K562 (cell line): ENCODE measurements around the gene SYMPK. TPM values are rescaled to one million over a fixed set of nuclear protein-coding genes. Genes with fewer than 3 reads are reported as not detected.

Experiments used
- ARHGAP35 ChIP-seq: fragments of 450-650 bp; IDR thresholded peaks from 2 replicates; pipeline ENCODE4 v1.6.1; 2018; ENCODE audit not compliant: partially characterized antibody
- ARNT ChIP-seq, 2 experiments: fragments of 450-650 bp; IDR thresholded peaks; 2 replicates each; pipeline ENCODE4 v1.6.1; 2016; ENCODE audit warnings: mild to moderate bottlenecking in 1 of 2
- CBFA2T3 ChIP-seq: fragments of 450-650 bp; IDR thresholded peaks from 2 replicates; pipeline ENCODE4 v1.6.1; 2017
- CBX1 ChIP-seq: sonication (generic); IDR thresholded peaks from 2 replicates; pipeline ENCODE4 v1.6.1; 2016; ENCODE audit warnings: antibody characterized with exemption, low read depth, mild to moderate bottlenecking
- DPF2 ChIP-seq: fragments of 450-650 bp; IDR thresholded peaks from 2 replicates; pipeline ENCODE4 v1.6.1; 2016
- FOXP4 ChIP-seq: sonication (generic); formaldehyde crosslinking; IDR thresholded peaks from 2 replicates; pipeline ENCODE4 v1.8.0; 2022; ENCODE audit warnings: mild to moderate bottlenecking, missing genetic modification reagents, borderline replicate concordance
- GATA2 ChIP-seq: sonication (generic); formaldehyde crosslinking; IDR thresholded peaks from 2 replicates; pipeline ENCODE4 v1.4.0; 2020; ENCODE audit warnings: mild to moderate bottlenecking, missing genetic modification reagents
- L3MBTL2 ChIP-seq: fragments of 450-650 bp; IDR thresholded peaks from 2 replicates; pipeline ENCODE4 v1.6.1; 2016; ENCODE audit warnings: mild to moderate bottlenecking, moderate library complexity
- MTA1 ChIP-seq: fragments of 450-650 bp; IDR thresholded peaks from 2 replicates; pipeline ENCODE4 v1.6.1; 2017; ENCODE audit warnings: borderline replicate concordance
- POLR2AphosphoS5 ChIP-seq: IDR thresholded peaks from 2 replicates; pipeline ENCODE4 v1.6.1; 2011; ENCODE audit warnings: mild to moderate bottlenecking, low read depth, low read length, moderate library complexity; ENCODE audit not compliant: control insufficient read depth, insufficient read depth
- RBFOX2 ChIP-seq: fragments of 200-400 bp; formaldehyde crosslinking; IDR thresholded peaks from 2 replicates; pipeline ENCODE4 v1.6.1; 2017; ENCODE audit warnings: low read depth, mild to moderate bottlenecking, low read length, moderate library complexity
- SMARCE1 ChIP-seq: fragments of 450-650 bp; IDR thresholded peaks from 2 replicates; pipeline ENCODE4 v1.7.1; 2016; ENCODE audit warnings: mild to moderate bottlenecking
- SUPT5H ChIP-seq: fragments of 450-650 bp; IDR thresholded peaks from 2 replicates; pipeline ENCODE4 v1.6.1; 2016
- TAL1 ChIP-seq: fragments of 450-650 bp; IDR thresholded peaks from 2 replicates; pipeline ENCODE4 v1.6.1; 2016; ENCODE audit warnings: mild to moderate bottlenecking
- TCFL5 ChIP-seq: fragments of 250-450 bp; sonication (Bioruptor Pico); conservative IDR thresholded peaks from 2 replicates; pipeline ENCODE4 v1.6.1; 2021; ENCODE audit warnings: mild to moderate bottlenecking, moderate library complexity, matching md5 sums
- ZBTB5 ChIP-seq: fragments of 450-650 bp; IDR thresholded peaks from 2 replicates; pipeline ENCODE4 v1.6.1; 2017; ENCODE audit warnings: antibody characterized with exemption
- ZNF146 ChIP-seq: IDR thresholded peaks from one replicate; pipeline ENCODE4 v1.6.1; 2018; ENCODE audit warnings: missing compliant biosample characterization; ENCODE audit not compliant: unreplicated experiment
- ZNF175 ChIP-seq: fragments of 200-800 bp; sonication (Bioruptor generic); IDR thresholded peaks from 2 replicates; pipeline ENCODE4 v1.6.1; 2016; ENCODE audit warnings: low read depth, mild to moderate bottlenecking, missing genetic modification characterization, missing compliant biosample characterization
- ZNF347 ChIP-seq: fragments of 450-650 bp; formaldehyde crosslinking; IDR thresholded peaks from 2 replicates; pipeline ENCODE4 v1.4.0; 2020; ENCODE audit warnings: low read depth, mild to moderate bottlenecking, moderate library complexity
- ZNF77 ChIP-seq: fragments of 250-450 bp; sonication (Bioruptor Pico); IDR thresholded peaks from 2 replicates; pipeline ENCODE4 v1.5.0; 2020
- polyA plus RNA-seq, 8 experiments: library from polyadenylated mRNA; depleted of rRNA in 4 of 8; stranded (reverse) in 5 of 8; unstranded in 3 of 8; fragments of >200 nt; fragmentation: Nextera tagmentation in 2 of 8; fragmentation: Illumina TruSeq in 1 of 8; extraction: Ambion mirVana in 2 of 8; extraction: Trizol in 1 of 8; gene quantifications; 2 replicates each; pipeline versions ENCODE4 v1.2.1 to v1.2.3, GENCODE V29; 2011 to 2014; ENCODE audit warnings: inconsistent platforms in 1 of 8, missing spikeins in 1 of 8
- total RNA-seq, 7 experiments: library from RNA; depleted of rRNA in 6 of 7; stranded (reverse); fragments of >200 nt in 6 of 7; fragmentation: Illumina TruSeq in 2 of 7; extraction: Trizol in 2 of 7; gene quantifications; 2 replicates each; pipeline versions ENCODE4 v1.2.1 to v1.2.3, GENCODE V29; 2011 to 2021; ENCODE audit warnings: low replicate concordance in 1 of 7
- TF ChIP-seq, protein P1 (sequence below), 2 experiments: fragments of 200-800 bp in 1 of 2; sonication (Bioruptor generic) in 1 of 2; sonication (generic) in 1 of 2; formaldehyde crosslinking in 1 of 2; IDR thresholded peaks in 1 of 2; conservative IDR thresholded peaks in 1 of 2; 2 replicates each; pipeline versions ENCODE4 v1.5.0 to v1.6.1; 2016 to 2020; ENCODE audit warnings: missing compliant biosample characterization in 1 of 2, missing genetic modification characterization in 1 of 2, missing genetic modification reagents in 1 of 2
- TF ChIP-seq, protein P2 (sequence below): sonication (generic); formaldehyde crosslinking; IDR thresholded peaks from 2 replicates; pipeline ENCODE4 v1.9.0; 2022; ENCODE audit warnings: mild to moderate bottlenecking, missing genetic modification reagents
- TF ChIP-seq, protein P3 (sequence below): fragments of 450-650 bp; formaldehyde crosslinking; IDR thresholded peaks from 2 replicates; pipeline ENCODE4 v1.4.0; 2020; ENCODE audit warnings: mild to moderate bottlenecking, moderate library complexity

Gene SYMPK
- total and polyA plus RNA-seq, 9 of the 15 experiments (the other 6 are each of a cell fraction or from before 2014, with no cell fraction given) = 0.73 to 95.5 (median 58.4) TPM

GRCh38 chr19:45889210-45889885, 26.4 kb upstream of the SYMPK start (continued):
- TF ChIP-seq RBFOX2 (no peak), DPF2 (peak; percentile 77), TCFL5 (CRISPR knock-in tag) (no peak), MTA1 (no peak), ARNT (IDR thresholded peaks at IDR 0.05) (no peak), FOXP4 (no peak), SUPT5H (no peak), ZNF146 (CRISPR knock-in tag) (no peak), ZBTB5 (peak; percentile 30; the same call in 1 of the 2 replicates), TAL1 (peak; percentile 77), ZNF175 (CRISPR knock-in tag) (no peak), ZNF347 (CRISPR knock-in tag) (no peak), POLR2AphosphoS5 (peak; percentile 72), ARHGAP35 (no peak), SMARCE1 (peak; percentile 22; the same call in 1 of the 2 replicates), GATA2 (CRISPR knock-in tag) (peak; percentile 37; the same call in 1 of the 2 replicates), CBX1 (no peak), CBFA2T3 (peak; percentile 90), L3MBTL2 (no peak), ZNF77 (CRISPR knock-in tag) (no peak)
- TF ChIP-seq, protein P1, sequence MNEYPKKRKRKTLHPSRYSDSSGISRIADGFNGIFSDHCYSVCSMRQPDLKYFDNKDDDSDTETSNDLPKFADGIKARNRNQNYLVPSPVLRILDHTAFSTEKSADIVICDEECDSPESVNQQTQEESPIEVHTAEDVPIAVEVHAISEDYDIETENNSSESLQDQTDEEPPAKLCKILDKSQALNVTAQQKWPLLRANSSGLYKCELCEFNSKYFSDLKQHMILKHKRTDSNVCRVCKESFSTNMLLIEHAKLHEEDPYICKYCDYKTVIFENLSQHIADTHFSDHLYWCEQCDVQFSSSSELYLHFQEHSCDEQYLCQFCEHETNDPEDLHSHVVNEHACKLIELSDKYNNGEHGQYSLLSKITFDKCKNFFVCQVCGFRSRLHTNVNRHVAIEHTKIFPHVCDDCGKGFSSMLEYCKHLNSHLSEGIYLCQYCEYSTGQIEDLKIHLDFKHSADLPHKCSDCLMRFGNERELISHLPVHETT (CRISPR knock-in tag; conservative IDR thresholded peaks at IDR 0.05 in 1 of 2, IDR thresholded peaks at IDR 0.05 in 1 of 2) = no peak
- TF ChIP-seq, protein P2, sequence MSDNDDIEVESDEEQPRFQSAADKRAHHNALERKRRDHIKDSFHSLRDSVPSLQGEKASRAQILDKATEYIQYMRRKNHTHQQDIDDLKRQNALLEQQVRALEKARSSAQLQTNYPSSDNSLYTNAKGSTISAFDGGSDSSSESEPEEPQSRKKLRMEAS (CRISPR knock-in tag) = peak; percentile 46; the same call in 1 of the 2 replicates
- TF ChIP-seq, protein P3, sequence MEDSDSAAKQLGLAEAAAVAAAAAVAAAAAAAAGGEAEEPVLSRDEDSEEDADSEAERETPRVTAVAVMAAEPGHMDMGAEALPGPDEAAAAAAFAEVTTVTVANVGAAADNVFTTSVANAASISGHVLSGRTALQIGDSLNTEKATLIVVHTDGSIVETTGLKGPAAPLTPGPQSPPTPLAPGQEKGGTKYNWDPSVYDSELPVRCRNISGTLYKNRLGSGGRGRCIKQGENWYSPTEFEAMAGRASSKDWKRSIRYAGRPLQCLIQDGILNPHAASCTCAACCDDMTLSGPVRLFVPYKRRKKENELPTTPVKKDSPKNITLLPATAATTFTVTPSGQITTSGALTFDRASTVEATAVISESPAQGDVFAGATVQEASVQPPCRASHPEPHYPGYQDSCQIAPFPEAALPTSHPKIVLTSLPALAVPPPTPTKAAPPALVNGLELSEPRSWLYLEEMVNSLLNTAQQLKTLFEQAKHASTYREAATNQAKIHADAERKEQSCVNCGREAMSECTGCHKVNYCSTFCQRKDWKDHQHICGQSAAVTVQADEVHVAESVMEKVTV = no peak
